ENCODE data around the gene MYO3B. TPM values are rescaled to one million over a fixed set of nuclear protein-coding genes. Genes with fewer than 3 reads are reported as not detected.

The MYO3B gene
- total RNA-seq, 1 experiment from 2014 or later, result 0.63 TPM

DNA sequence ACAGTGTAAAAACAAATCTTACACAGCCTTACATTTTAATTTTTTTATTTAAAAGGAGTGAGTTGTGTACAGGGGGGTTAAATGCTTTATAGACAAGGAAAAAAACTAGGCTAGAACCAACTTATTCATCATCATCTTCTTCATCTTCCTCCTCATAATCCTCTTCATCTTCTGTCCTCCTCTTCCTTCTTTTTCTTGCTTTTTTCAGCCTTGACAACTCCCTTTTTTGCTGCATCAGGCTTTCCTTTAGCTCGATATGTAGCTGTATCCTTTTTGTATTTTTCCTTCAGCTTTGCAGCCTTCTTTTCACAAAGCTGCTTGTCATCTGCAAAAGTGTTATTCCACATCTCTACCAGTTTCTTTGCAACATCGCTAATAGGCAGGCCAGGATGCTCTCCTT lies 423.5 kb downstream of the MYO3B start:
- no peak overlapping the region for H3K9ac ChIP-seq (ENCODE audit: extremely low read depth, insufficient read length, low read length)
- no peak overlapping the region for H4K5ac ChIP-seq (ENCODE audit: insufficient read length, low read depth, low read length)
- H3K9me3 Mint-ChIP-seq, result no peaks in the 10 kb centered on the region
- H3K4me1 ChIP-seq (ENCODE audit: insufficient read depth, low read length), result no peaks in the 10 kb centered on the region
- peaks cover 3% of the 10 kb centered on the region for H3K27me3 Mint-ChIP-seq (ENCODE audit: low read depth)
- no peak overlapping the region for H3K4me2 ChIP-seq (ENCODE audit: insufficient read depth, insufficient read length, low read length)
- no peak overlapping the region for H2BK20ac ChIP-seq (ENCODE audit: low read depth, low read length, poor library complexity, severe bottlenecking)
- no peak overlapping the region for H3K27ac Mint-ChIP-seq
- H4K91ac ChIP-seq (ENCODE audit: insufficient read length, low read depth, low read length), result no peak overlapping the region
- H2BK120ac ChIP-seq (ENCODE audit: low read depth, low read length, poor library complexity, severe bottlenecking), result no peak overlapping the region
- no peak overlapping the region for H2AFZ ChIP-seq (ENCODE audit: low read length)
- no peak overlapping the region for H2BK12ac ChIP-seq (ENCODE audit: insufficient read length, low read depth, low read length)
- H3K56ac ChIP-seq (ENCODE audit: insufficient read length, low read depth, low read length), result no peak overlapping the region
- no peak for DNase-seq
- H3K27me3 ChIP-seq (ENCODE audit: insufficient read depth, low read length), result no peaks in the 10 kb centered on the region
- no peaks in the 10 kb centered on the region for H3K36me3 Mint-ChIP-seq (ENCODE audit: insufficient read depth in 1 of 3, low read depth in 3 of 3)
- H3K4me3 Mint-ChIP-seq, result no peak overlapping the region
- no peaks in the 10 kb centered on the region for H3K9me3 ChIP-seq (ENCODE audit: control insufficient read depth, low read depth, low read length)
- no peak overlapping the region for H2BK15ac ChIP-seq (ENCODE audit: low read depth, low read length)
- peaks cover 2% of the 10 kb centered on the region in 2 experiments; a peak in 2 of 4 replicates for H3K4me1 Mint-ChIP-seq
- no peak overlapping the region for H3K23ac ChIP-seq (ENCODE audit: insufficient read length, low read depth, low read length)
- H3K27ac ChIP-seq (ENCODE audit: insufficient read length, low read depth, low read length), result no peak overlapping the region
- H2BK5ac ChIP-seq (ENCODE audit: insufficient read length, low read length), result no peak overlapping the region
- H3T11ph ChIP-seq (ENCODE audit: low read length), result no peak overlapping the region
- WGBS (ENCODE audit: extremely low coverage, insufficient read length, low lambda C conversion rate), result no CpG with 5 or more reads among the region's 2 CpGs
- H3K79me2 ChIP-seq (ENCODE audit: insufficient read depth, low read length), result no peaks in the 10 kb centered on the region
- no peak overlapping the region for H2AK5ac ChIP-seq (ENCODE audit: insufficient read length, low read length)
- H3K4ac ChIP-seq (ENCODE audit: low read depth, low read length), result no peak overlapping the region
- H3K79me1 ChIP-seq (ENCODE audit: insufficient read depth, low read depth, low read length, poor library complexity, severe bottlenecking), result no peaks in the 10 kb centered on the region
- TF ChIP-seq, protein P1, sequence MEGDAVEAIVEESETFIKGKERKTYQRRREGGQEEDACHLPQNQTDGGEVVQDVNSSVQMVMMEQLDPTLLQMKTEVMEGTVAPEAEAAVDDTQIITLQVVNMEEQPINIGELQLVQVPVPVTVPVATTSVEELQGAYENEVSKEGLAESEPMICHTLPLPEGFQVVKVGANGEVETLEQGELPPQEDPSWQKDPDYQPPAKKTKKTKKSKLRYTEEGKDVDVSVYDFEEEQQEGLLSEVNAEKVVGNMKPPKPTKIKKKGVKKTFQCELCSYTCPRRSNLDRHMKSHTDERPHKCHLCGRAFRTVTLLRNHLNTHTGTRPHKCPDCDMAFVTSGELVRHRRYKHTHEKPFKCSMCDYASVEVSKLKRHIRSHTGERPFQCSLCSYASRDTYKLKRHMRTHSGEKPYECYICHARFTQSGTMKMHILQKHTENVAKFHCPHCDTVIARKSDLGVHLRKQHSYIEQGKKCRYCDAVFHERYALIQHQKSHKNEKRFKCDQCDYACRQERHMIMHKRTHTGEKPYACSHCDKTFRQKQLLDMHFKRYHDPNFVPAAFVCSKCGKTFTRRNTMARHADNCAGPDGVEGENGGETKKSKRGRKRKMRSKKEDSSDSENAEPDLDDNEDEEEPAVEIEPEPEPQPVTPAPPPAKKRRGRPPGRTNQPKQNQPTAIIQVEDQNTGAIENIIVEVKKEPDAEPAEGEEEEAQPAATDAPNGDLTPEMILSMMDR (conservative IDR thresholded peaks at IDR 0.05), result no peak
- no peak overlapping the region for H4K8ac ChIP-seq (replicated peaks; ENCODE audit: insufficient read length, low read depth, low read length)
- no peak overlapping the region for H3K14ac ChIP-seq (ENCODE audit: insufficient read depth, low read length)
- H3K23me2 ChIP-seq (ENCODE audit: insufficient read length, low read depth, low read length, poor library complexity, severe bottlenecking), result no peaks in the 10 kb centered on the region
- no peaks in the 10 kb centered on the region for H4K20me1 ChIP-seq (ENCODE audit: control insufficient read depth, insufficient read depth, insufficient read length)
- no peak overlapping the region for H3K18ac ChIP-seq (ENCODE audit: insufficient read length, low read depth, low read length)

All from H9 (cell line).